DND-41 (cell line): Measurements from ENCODE around the gene SEPHS1.

Source experiments
- EZH2 ChIP-seq: IDR thresholded peaks from 3 replicates; pipeline ENCODE4 v1.6.1; 2012; ENCODE audit warnings: borderline replicate concordance, low read depth, mild to moderate bottlenecking, moderate library complexity, low read length, inconsistent platforms; ENCODE audit not compliant: severe bottlenecking
- TF ChIP-seq, protein P1 (sequence below): IDR thresholded peaks from 2 replicates; pipeline ENCODE4 v1.5.1; 2012; ENCODE audit warnings: borderline replicate concordance, low read length, moderate library complexity, mild to moderate bottlenecking; ENCODE audit not compliant: poor library complexity, severe bottlenecking; ENCODE audit errors: extremely low read depth

DNA sequence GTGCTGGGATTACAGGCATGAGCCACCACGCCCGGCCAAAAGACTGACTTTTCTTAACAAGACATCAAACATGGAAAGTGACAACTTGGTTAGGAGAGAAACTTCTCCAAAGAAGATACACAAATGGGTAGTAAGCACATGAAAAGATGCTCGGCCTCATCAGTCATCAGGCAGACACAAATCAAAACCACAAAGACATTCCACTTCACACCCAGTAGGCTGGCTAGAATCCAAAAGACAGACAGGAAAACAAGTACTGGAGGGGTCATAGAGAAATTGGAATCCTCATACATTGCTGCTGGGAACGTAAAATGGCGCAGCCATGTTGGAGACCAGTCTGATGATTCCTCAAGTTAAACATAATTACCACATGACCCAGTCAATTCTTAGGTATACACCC is 16.4 kb downstream of the SEPHS1 start:
- TF ChIP-seq, protein P1, sequence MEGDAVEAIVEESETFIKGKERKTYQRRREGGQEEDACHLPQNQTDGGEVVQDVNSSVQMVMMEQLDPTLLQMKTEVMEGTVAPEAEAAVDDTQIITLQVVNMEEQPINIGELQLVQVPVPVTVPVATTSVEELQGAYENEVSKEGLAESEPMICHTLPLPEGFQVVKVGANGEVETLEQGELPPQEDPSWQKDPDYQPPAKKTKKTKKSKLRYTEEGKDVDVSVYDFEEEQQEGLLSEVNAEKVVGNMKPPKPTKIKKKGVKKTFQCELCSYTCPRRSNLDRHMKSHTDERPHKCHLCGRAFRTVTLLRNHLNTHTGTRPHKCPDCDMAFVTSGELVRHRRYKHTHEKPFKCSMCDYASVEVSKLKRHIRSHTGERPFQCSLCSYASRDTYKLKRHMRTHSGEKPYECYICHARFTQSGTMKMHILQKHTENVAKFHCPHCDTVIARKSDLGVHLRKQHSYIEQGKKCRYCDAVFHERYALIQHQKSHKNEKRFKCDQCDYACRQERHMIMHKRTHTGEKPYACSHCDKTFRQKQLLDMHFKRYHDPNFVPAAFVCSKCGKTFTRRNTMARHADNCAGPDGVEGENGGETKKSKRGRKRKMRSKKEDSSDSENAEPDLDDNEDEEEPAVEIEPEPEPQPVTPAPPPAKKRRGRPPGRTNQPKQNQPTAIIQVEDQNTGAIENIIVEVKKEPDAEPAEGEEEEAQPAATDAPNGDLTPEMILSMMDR = no peak
- no peak for TF ChIP-seq EZH2
